Testis (tissue), 3 donors: ENCODE results near the gene ARL6IP4. TPM values are rescaled to one million over a fixed set of nuclear protein-coding genes. Genes with fewer than 3 reads are reported as not detected.
A peak's percentile ranks its signal among the peaks of the same experiment; 100 is the strongest.

Experiments used
- DNase-seq: peaks from one replicate; pipeline ENCODE4 v3.0.0-alpha.2; 2019
- H3K27ac ChIP-seq, 2 donors: fragments of 200-600 bp; sonication (generic); one replicate each; pipeline ENCODE4 v1.5.1; 2019
- H3K27me3 ChIP-seq: fragments of 200-600 bp; sonication (generic); one replicate; pipeline ENCODE4 v1.5.1; 2019
- H3K36me3 ChIP-seq: fragments of 200-600 bp; sonication (generic); one replicate; pipeline ENCODE4 v1.5.1; 2017; ENCODE audit warnings: low read depth; ENCODE audit errors: missing control alignments
- H3K4me1 ChIP-seq: fragments of 200-600 bp; sonication (generic); one replicate; pipeline ENCODE4 v1.5.1; 2019
- H3K4me3 ChIP-seq, 2 donors: fragments of 200-600 bp; sonication (generic); one replicate each; pipeline ENCODE4 v1.5.1; 2017 to 2019
- H3K9me3 ChIP-seq: fragments of 200-600 bp; sonication (generic); one replicate; pipeline ENCODE4 v1.5.1; 2017
- CTCF ChIP-seq, 3 experiments: fragments of 450-650 bp in 2 of 3; fragments of 200-600 bp in 1 of 3; sonication (generic) in 1 of 3; IDR thresholded peaks; one replicate each; pipeline ENCODE4 v1.5.1; 2016 to 2019; ENCODE audit warnings: antibody characterized with exemption in 3 of 3, mild to moderate bottlenecking in 2 of 3, moderate library complexity in 1 of 3
- POLR2A ChIP-seq: fragments of 450-650 bp; IDR thresholded peaks from one replicate; pipeline ENCODE4 v1.6.1; 2017; ENCODE audit warnings: antibody characterized with exemption, mild to moderate bottlenecking, moderate library complexity
- WGBS, 2 donors: methylation state at CpG; one replicate each; pipeline ENCODE4 v1.1.5; 2018; 5-methylcytosine and 5-hydroxymethylcytosine counted together
- intact Hi-C: fragments of 100-400 bp; cut with DNase I; formaldehyde crosslinking; loops from one replicate; pipeline ENCODE4 v1.15.1; 2023; ENCODE audit warnings: low total_unique reads
- polyA plus RNA-seq: library from polyadenylated mRNA; stranded (reverse); fragments of 350-450 nt; fragmentation: Illumina TruSeq; extraction: RNeasy Lipid Tissue Mini Kit (QIAGEN cat#74804); gene quantifications from one replicate; pipeline ENCODE4 v1.2.3, GENCODE V29; 2014; ENCODE audit warnings: low read depth, low replicate concordance; ENCODE audit not compliant: insufficient read depth
- total RNA-seq, 2 donors: library from RNA; depleted of rRNA; stranded (reverse); fragments of >200 nt; gene quantifications; one replicate each; pipeline ENCODE4 v1.2.3, GENCODE V29; 2016

ARL6IP4 gene
- total and polyA plus RNA-seq, 3 donors from 2014 or later, result 169 to 210 (median 190) TPM

- 65 to 70% methylated on average over 14 to 21 of the region's 21 CpGs for WGBS, 2 donors
- peaks cover 55% of the 10 kb centered on the region for H3K4me1 ChIP-seq
- intact Hi-C loops, result loop anchor here (5.0 to 10.0 kb wide), 2 partner anchors 162 to 249 kb away; partner anchors contain the start of genes MPHOSPH9 and MTRFR
- DNase-seq, result no peak
- H3K36me3 ChIP-seq, result no peaks in the 10 kb centered on the region
- H3K27me3 ChIP-seq, result no peaks in the 10 kb centered on the region
- TF ChIP-seq CTCF (IDR thresholded peaks at IDR 0.05) (no peak), POLR2A (no peak)
- H3K4me3 ChIP-seq, result no peak overlapping the region
- peak overlapping the region; percentile 70 to 71 for H3K27ac ChIP-seq
- H3K9me3 ChIP-seq, result no peaks in the 10 kb centered on the region
Observed at GRCh38 chr12:122982963-122983788, 2.7 kb downstream of the ARL6IP4 start.

- Histone ChIP-seq H3K36me3 (no peaks in the 10 kb centered on the region), H3K27me3 (no peaks in the 10 kb centered on the region), H3K9me3 (no peaks in the 10 kb centered on the region), H3K4me1 (peaks cover 55% of the 10 kb centered on the region), H3K4me3 (no peak overlapping the region), H3K27ac (peak overlapping the region; percentile 70 to 71)
- no peak for DNase-seq
- TF ChIP-seq CTCF (IDR thresholded peaks at IDR 0.05) (no peak), POLR2A (no peak)
- WGBS, 2 donors, result 19 to 40% methylated on average over 7 to 9 of the region's 9 CpGs
- intact Hi-C loops, result loop anchor here (5.0 to 10.0 kb wide), 2 partner anchors 161 to 248 kb away; partner anchors contain the start of genes MPHOSPH9 and MTRFR
Observed at GRCh38 chr12:122983789-122984515, 3.5 kb downstream of the ARL6IP4 start.

- no peak for TF ChIP-seq CTCF (IDR thresholded peaks at IDR 0.05)
- no peak for TF ChIP-seq POLR2A
- Histone ChIP-seq H3K36me3 (no peaks in the 10 kb centered on the region), H3K27me3 (no peaks in the 10 kb centered on the region), H3K4me1 (peaks cover 48% of the 10 kb centered on the region), H3K27ac (peak overlapping the region; percentile 70 to 71), H3K9me3 (no peaks in the 10 kb centered on the region), H3K4me3 (no peak overlapping the region)
- intact Hi-C loops, result loop anchor here (5.0 to 10.0 kb wide), 2 partner anchors 160 to 248 kb away; partner anchors contain the start of genes MPHOSPH9 and MTRFR
- WGBS, 2 donors, result 32 to 42% methylated on average over 29 to 34 of the region's 34 CpGs
- peak; percentile 84 for DNase-seq
Observed at GRCh38 chr12:122984612-122985337, 4.3 kb downstream of the ARL6IP4 start.

- Histone ChIP-seq H3K4me1 (peaks cover 48% of the 10 kb centered on the region), H3K9me3 (no peaks in the 10 kb centered on the region), H3K27ac (peak overlapping the region; percentile 70 to 71), H3K36me3 (no peaks in the 10 kb centered on the region), H3K4me3 (no peak overlapping the region), H3K27me3 (no peaks in the 10 kb centered on the region)
- no peak for TF ChIP-seq POLR2A
- no peak for TF ChIP-seq CTCF (IDR thresholded peaks at IDR 0.05)
- DNase-seq, result no peak
- 64 to 82% methylated on average over 10 to 34 of the region's 45 CpGs for WGBS, 2 donors
- intact Hi-C loops, result loop anchor here (10.0 kb wide), 1 partner anchor 159 kb away; no protein-coding TSS in a partner anchor
Observed at GRCh38 chr12:122985338-122986257, 5.1 kb downstream of the ARL6IP4 start.
